HEK293 (cell line): ENCODE measurements around the gene RGS19.
A peak's percentile ranks its signal among the peaks of the same experiment; 100 is the strongest.

Experiments used
- CTCF ChIA-PET: fragments of 350-600 bp; formaldehyde crosslinking; extraction: SDS; loops from one replicate; lab custom pipeline; 2021; ENCODE audit warnings: antibody characterized with exemption; lab: Yijun Ruan, JAX
- POLR2A ChIA-PET: fragments of 300-600 bp; formaldehyde crosslinking; extraction: SDS; loops from one replicate; lab custom pipeline; 2020; ENCODE audit warnings: antibody characterized with exemption, inconsistent platforms; lab: Yijun Ruan, JAX
- H3K27ac ChIP-seq: fragments of 200-500 bp; sonication (Bioruptor generic); 2 replicates; pipeline ENCODE4 v1.5.1; 2014; ENCODE audit warnings: low read depth, low read length, control low read depth, inconsistent platforms; ENCODE audit errors: extremely low read depth
- H3K36me3 ChIP-seq, 2 experiments: fragments of 200-500 bp in 1 of 2; sonication (Bioruptor generic) in 1 of 2; 1 replicate in 1 of 2; 2 replicates in 1 of 2; pipeline ENCODE4 v1.5.1; 2014 to 2017; ENCODE audit warnings: inconsistent platforms in 2 of 2, low read length in 2 of 2; ENCODE audit not compliant: control insufficient read depth in 2 of 2, insufficient read depth in 1 of 2
- H3K4me1 ChIP-seq: fragments of 200-500 bp; sonication (Bioruptor generic); 2 replicates; pipeline ENCODE4 v1.5.1; 2014; ENCODE audit warnings: mild to moderate bottlenecking, low read length, inconsistent platforms; ENCODE audit not compliant: control insufficient read depth, insufficient read depth
- H3K4me3 ChIP-seq: 2 replicates; pipeline ENCODE4 v1.5.1; 2011; ENCODE audit warnings: low read depth, mild to moderate bottlenecking, control low read depth, low read length, moderate library complexity
- H3K9me3 ChIP-seq: fragments of 200-500 bp; sonication (Bioruptor generic); 2 replicates; pipeline ENCODE4 v1.5.1; 2014; ENCODE audit warnings: low read depth, low read length, inconsistent platforms; ENCODE audit not compliant: control insufficient read depth, insufficient read depth
- GLIS1 ChIP-seq: fragments of 450-650 bp; formaldehyde crosslinking; IDR thresholded peaks from 2 replicates; pipeline ENCODE4 v1.5.1; 2016; ENCODE audit warnings: missing biosample characterization, missing genetic modification characterization
- KLF8 ChIP-seq: fragments of 450-650 bp; formaldehyde crosslinking; IDR thresholded peaks from 2 replicates; pipeline ENCODE4 v1.5.1; 2016; ENCODE audit warnings: missing biosample characterization, missing genetic modification characterization
- REST ChIP-seq: fragments of 450-650 bp; formaldehyde crosslinking; IDR thresholded peaks from 2 replicates; pipeline ENCODE4 v1.5.1; 2016; ENCODE audit warnings: missing biosample characterization, missing genetic modification characterization
- SP2 ChIP-seq: fragments of 450-650 bp; formaldehyde crosslinking; IDR thresholded peaks from 2 replicates; pipeline ENCODE4 v1.5.1; 2016; ENCODE audit warnings: missing biosample characterization, missing genetic modification characterization
- ZBTB26 ChIP-seq: fragments of 450-650 bp; formaldehyde crosslinking; optimal IDR thresholded peaks from 2 replicates; pipeline ENCODE3; 2016; ENCODE audit warnings: missing biosample characterization, mild to moderate bottlenecking, missing genetic modification characterization
- ZIC2 ChIP-seq: fragments of 450-650 bp; formaldehyde crosslinking; IDR thresholded peaks from 2 replicates; pipeline ENCODE4 v1.5.1; 2016; ENCODE audit warnings: missing biosample characterization, missing genetic modification characterization
- ZNF121 ChIP-seq: fragments of 450-650 bp; formaldehyde crosslinking; IDR thresholded peaks from 2 replicates; pipeline ENCODE4 v1.5.1; 2016; ENCODE audit warnings: missing biosample characterization, missing genetic modification characterization
- ZNF184 ChIP-seq: fragments of 450-650 bp; IDR thresholded peaks from 2 replicates; pipeline ENCODE4 v1.5.1; 2018; ENCODE audit warnings: missing biosample characterization, mild to moderate bottlenecking, missing genetic modification characterization
- ZNF510 ChIP-seq: fragments of 450-650 bp; formaldehyde crosslinking; IDR thresholded peaks from 2 replicates; pipeline ENCODE4 v1.5.1; 2018; ENCODE audit warnings: mild to moderate bottlenecking, missing genetic modification characterization, missing biosample characterization; ENCODE audit not compliant: insufficient replicate concordance
- ZNF555 ChIP-seq: fragments of 450-650 bp; formaldehyde crosslinking; conservative IDR thresholded peaks from 2 replicates; pipeline ENCODE4 v1.5.1; 2017; ENCODE audit warnings: missing biosample characterization, mild to moderate bottlenecking, missing genetic modification characterization, inconsistent platforms
- ZNF600 ChIP-seq: fragments of 450-650 bp; formaldehyde crosslinking; IDR thresholded peaks from 2 replicates; pipeline ENCODE4 v1.5.1; 2016; ENCODE audit warnings: missing biosample characterization, missing genetic modification characterization
- ZNF704 ChIP-seq: fragments of 450-650 bp; formaldehyde crosslinking; IDR thresholded peaks from 2 replicates; pipeline ENCODE4 v1.5.1; 2016; ENCODE audit warnings: missing biosample characterization, missing genetic modification characterization

Gene RGS19

GRCh38 chr20:64095455-64095854, 16.1 kb upstream of the RGS19 start:
- no peaks in the 10 kb centered on the region for H3K4me1 ChIP-seq
- H3K4me3 ChIP-seq: no peak overlapping the region
- no peak overlapping the region for H3K27ac ChIP-seq
- H3K9me3 ChIP-seq: no peaks in the 10 kb centered on the region
- H3K36me3 ChIP-seq: no peaks in the 10 kb centered on the region
- ChIA-PET CTCF (interaction anchor here (0.8 kb wide), 1 partner anchor 25 kb away, joined by 3 read pairs; no protein-coding TSS in a partner anchor), POLR2A (no interaction called here)
- TF ChIP-seq ZNF510 (tag by site-specific recombination): no peak
- TF ChIP-seq SP2 (tag by site-specific recombination): peak; percentile 42
- no peak for TF ChIP-seq KLF8 (tag by site-specific recombination)
- no peak for TF ChIP-seq ZNF704

- no peaks in the 10 kb centered on the region for H3K36me3 ChIP-seq
- POLR2A ChIA-PET: no interaction called here
- no peaks in the 10 kb centered on the region for H3K4me1 ChIP-seq
- peak; percentile 37; the same call in 1 of the 2 replicates for TF ChIP-seq ZNF600 (tag by site-specific recombination)
- no peak for TF ChIP-seq ZNF184
- 0 out of 2 replicates have a peak, but pooled peaks have one; percentile 12 for TF ChIP-seq GLIS1 (tag by site-specific recombination)
- H3K4me3 ChIP-seq: no peak overlapping the region
- H3K9me3 ChIP-seq: no peaks in the 10 kb centered on the region
- no peak overlapping the region for H3K27ac ChIP-seq
- CTCF ChIA-PET: no interaction called here
Measured at GRCh38 chr20:64093013-64093503, 13.7 kb upstream of the RGS19 start.

GRCh38 chr20:64092258-64093012, 13.1 kb upstream of the RGS19 start:
- Histone ChIP-seq H3K27ac (no peak overlapping the region), H3K36me3 (no peaks in the 10 kb centered on the region), H3K9me3 (no peaks in the 10 kb centered on the region)
- peak; percentile 69 for TF ChIP-seq ZIC2
- TF ChIP-seq REST (tag by site-specific recombination): peak; percentile 76
- TF ChIP-seq ZNF555: no peak
- peak; percentile 19 for TF ChIP-seq ZBTB26 (tag by site-specific recombination)
- no peak for TF ChIP-seq ZNF121 (tag by site-specific recombination)
- TF ChIP-seq, all 188 proteins: peak for 3
- H3K4me1 ChIP-seq: no peaks in the 10 kb centered on the region
- POLR2A ChIA-PET: interaction anchor here (1.5 kb wide), 1 partner anchor 112 kb away, joined by 3 read pairs; no protein-coding TSS in a partner anchor
- no peak overlapping the region for H3K4me3 ChIP-seq
- CTCF ChIA-PET: no interaction called here
